ENCODE measurements around the gene TBRG4.

The TBRG4 gene

DNA sequence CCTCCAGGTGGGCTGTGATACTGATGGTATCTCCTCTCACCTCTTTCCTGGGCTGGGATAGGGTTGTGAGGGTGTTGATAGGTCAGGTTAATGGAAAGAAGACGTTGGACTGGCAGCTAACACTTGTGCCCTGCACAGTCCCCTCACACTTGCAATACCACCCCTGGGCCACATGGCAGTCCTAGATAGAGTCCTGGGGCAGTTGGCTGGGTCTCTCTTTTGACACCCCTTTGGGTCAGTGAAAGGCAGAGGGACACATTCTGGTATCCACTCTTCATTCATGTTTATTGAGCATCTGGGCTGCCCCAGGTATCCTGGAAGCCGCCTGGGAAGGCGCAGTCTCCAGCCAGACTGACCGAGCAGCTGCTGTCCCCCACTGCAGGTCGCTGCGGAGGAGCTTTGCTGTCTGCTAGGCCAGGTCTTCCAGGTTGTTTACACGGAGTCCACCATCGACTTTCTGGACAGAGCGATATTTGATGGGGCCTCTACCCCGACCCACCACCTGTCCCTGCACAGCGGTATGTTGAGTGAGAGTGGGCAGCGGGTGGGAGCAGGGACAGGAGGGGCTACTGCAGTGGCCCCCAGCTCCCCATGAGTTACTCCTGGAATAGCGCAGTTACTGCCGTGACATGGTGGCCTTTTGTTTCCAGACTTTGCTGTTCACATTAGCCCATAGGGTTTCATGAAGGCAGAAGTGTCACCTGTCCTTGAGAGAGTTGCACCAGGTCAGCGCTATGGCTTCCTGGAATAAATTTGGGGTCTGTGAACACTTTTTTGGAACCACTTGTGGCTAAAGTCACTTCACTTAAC is 41.8 kb downstream of the TBRG4 start:
- in situ Hi-C loops (cut with MboI; ENCODE audit: low pct_unique_long_range_greater_than_20kb, low sequenced_read_pairs) = no loop called here
- no peak for DNase-seq

DNA sequence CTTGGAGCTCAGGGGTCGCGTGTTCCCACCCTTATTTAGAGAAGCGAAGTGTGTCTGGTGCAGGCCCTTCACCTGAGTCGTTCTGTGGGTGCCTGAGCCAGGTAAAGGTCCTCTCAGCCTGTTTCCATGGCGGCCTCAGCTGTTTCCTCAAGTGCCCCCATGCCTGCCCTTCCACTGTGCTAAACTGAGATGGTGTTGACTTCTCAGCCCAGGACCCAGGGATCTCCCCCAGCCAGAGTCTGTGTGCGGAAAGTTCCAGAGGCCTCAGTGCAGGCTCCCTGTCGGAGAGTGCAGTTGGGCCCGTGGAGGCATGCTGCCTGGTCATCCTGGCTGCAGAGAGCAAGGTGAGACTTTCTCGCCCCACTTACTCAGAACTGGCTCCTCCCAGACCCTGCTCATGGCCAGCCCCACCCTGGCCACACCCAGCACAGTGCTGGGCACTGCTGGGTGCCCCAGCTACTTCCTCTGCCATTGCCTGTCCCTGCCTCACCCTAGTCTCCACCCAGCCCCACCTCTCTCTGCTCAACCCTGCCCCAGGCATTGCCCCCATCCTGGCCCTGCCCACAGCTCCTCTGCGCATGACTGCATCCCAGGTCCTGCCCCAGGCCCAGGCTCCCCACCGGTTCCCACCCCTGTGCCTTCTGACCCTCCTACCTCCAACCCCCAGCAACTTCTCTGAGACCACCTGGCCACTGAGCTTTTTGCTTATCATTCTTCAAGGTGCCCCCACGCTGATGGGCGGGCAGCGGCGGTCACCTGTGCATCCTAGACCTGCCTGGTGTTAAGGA is 43.1 kb downstream of the TBRG4 start:
- DNase-seq = no peak
- in situ Hi-C loops (cut with MboI; ENCODE audit: low pct_unique_long_range_greater_than_20kb, low sequenced_read_pairs) = no loop called here

DNA sequence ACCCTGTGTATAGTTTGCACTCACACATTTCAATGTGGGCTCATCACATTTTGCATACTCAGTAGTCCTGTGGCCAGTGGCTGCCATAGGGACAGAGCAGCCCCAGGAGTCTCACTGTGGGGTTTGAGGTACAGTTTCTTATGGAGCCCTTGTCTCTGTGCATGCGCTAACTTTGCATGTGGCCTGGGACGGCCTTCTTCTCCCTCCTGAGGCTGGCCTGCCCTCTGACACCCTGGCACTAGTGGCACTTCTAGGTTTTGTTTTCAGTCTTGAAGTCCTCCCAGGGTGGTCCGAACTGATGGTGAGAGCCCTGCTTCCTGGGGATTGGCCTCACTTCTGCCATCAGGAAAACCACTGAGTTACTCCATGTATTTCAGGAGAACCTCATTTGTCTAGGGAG is 43.9 kb downstream of the TBRG4 start:
- in situ Hi-C loops (cut with MboI; ENCODE audit: low pct_unique_long_range_greater_than_20kb, low sequenced_read_pairs) = no loop called here
- no peak for DNase-seq

DNA sequence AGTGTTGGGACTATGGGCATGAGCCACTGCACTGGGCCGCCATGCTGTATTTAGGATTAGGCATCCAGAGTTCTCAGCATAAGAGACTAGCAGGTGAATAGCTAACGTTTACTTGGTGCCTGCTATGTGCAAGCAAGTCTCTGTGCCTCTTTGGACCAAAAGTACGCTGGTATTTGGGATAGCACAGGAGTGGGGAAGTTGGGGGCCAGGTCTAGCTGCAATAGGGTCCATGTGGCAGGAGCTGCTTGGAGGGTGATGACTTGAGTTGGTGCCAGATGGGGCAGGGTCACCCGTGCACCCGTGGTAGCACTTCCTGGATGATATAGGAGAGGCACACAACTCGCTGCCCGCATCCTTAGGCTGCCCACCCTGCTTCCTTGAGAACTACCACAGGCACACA is 45.1 kb downstream of the TBRG4 start:
- no peak for DNase-seq
- in situ Hi-C loops (cut with MboI; ENCODE audit: low pct_unique_long_range_greater_than_20kb, low sequenced_read_pairs) = no loop called here

DNA sequence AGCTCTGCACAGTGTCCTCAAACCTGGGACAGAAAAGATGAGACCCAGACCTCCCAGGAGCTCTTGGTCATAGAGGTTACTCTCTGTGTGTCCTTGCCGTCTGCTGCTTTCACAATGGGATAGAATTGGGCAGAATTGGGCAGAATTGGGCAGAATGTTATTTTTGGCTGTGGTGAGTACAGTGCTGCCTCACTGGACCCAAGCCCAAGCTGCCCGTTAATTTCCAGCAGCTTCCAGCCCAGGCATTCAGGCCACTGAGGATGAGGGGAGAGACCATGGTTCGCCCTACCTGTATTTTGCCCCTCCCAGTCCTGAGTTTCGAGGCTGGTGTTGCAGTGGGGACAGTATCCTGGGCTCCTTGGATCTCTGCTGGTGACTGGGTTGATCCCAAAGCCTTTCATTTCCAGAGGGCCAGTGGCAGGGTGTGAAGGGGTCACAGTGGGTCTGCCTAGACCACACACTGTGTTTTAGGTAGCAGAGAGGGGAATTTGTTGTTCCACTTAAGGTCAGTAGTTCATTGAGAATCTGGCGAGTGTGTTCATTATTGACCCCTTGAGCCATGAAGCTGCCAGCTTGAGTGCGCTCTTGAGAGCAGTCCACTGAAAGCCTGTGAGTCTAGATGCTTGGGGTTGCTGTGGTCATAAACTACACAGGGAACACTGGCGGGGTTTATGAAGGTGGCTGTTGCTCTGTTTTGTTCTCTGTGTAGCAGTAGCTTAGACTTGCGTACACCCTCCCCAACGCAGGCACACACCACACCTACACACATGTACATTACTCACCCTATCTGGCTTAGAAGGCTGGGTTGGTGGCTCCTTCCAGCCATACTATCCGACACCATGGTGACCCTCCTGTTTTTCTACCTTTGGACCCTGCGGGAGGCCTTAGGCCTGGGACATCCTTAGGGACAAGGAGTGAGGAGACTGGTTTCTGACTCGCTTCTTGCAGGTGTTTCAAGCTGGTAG is 46.2 kb downstream of the TBRG4 start:
- in situ Hi-C loops (cut with MboI; ENCODE audit: low pct_unique_long_range_greater_than_20kb, low sequenced_read_pairs) = no loop called here
- DNase-seq = no peak

DNA sequence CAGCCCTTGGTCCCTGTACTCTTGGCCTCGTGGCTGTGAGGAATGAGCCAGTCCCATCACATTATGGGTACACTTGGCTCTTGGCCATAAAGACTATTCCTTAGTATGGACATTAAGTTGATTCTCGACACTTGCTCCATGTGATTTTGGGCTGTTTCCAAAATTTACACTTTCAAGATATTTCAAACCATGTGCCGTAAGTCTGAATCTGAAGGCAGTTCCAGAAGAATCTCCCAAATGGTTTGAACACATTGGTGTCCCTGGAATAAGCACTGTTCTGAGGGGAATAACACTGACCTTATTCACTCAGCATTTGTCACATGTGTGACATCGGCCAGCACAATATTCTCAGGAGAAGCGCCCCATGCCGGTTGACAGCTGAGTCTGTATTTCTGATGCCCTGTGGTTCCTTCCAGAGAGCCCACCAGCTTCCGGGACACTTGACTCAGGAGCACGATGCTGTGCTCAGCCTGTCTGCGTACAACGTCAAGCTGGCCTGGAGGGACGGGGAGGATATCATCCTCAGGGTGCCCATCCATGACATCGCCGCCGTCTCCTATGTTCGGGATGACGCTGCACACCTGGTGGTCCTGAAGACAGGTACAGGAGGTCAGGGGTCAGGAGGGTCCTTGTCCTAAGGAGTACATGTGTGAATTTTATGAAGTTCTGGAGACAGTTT is 47.3 kb downstream of the TBRG4 start:
- in situ Hi-C loops (cut with MboI; ENCODE audit: low pct_unique_long_range_greater_than_20kb, low sequenced_read_pairs) = no loop called here
- DNase-seq = no peak

DNA sequence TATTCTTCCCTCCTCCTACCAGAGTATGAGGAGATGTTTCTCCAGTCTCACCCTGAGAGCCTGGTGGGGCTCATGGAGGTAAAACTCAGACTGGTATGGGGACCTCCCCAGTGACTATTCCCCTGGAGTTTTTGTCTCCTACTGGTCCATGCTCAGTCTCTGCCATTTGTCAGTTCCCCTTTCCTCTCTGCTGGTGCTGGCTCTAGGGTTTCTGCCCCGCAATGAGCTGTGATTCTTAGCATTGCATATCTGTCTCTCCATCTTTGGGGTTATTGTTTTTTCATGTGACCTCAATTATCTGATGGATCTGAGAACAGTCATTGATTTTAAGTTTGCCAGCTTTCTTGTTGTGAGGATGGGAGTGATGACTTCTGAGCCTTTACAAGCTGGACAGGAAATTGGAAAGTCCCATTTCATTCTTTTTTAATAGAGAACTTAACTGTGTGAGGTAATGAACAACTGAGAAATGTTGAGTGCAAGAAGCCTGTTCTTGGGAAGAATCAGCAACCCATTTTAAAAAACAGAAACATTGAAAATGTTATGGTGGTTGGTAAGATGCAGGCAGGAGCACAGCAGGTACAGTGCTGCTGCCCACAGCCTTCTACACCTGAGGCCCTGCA is 49.6 kb downstream of the TBRG4 start:
- in situ Hi-C loops (cut with MboI; ENCODE audit: low pct_unique_long_range_greater_than_20kb, low sequenced_read_pairs) = no loop called here
- DNase-seq = no peak

DNA sequence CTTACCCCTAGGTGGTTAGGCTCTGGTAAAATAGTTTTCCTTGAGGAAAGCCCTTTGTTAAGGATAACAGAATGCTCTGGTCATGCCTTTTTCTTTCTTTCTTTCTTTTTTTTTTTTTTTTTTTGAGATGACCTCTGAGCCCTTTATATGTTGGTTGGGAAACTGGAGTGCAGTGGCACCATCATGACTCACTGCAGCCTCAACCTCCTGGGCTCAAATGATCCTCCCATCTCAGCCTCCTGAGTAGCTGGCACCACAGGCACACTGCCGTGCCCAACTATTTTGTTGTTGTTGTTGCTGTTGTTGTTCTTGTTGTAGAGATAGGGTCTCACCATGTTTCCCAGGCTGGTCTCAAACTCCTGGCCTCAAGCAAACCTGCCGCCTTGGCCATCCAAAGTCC is 50.1 kb downstream of the TBRG4 start:
- DNase-seq = no peak
- in situ Hi-C loops (cut with MboI; ENCODE audit: low pct_unique_long_range_greater_than_20kb, low sequenced_read_pairs) = no loop called here

DNA sequence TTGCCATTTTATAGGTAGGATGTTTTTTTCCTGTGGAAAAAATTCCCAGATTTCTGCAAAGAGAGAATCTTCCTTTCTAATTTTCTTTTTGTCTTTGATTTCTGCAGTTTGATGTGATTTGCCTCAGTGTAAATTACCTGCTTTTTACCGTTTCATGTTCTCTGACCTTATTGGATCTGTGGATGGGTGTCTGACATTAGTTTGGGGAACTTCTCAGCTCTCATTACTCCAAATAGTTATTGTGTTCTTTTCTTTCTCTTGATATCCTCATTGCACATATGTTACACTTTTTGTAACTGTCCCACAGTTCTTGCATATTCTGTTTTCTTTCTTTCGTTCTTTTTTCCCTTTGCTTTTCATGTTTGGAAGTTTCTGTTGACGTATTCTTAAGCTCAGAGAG is 51.2 kb downstream of the TBRG4 start:
- in situ Hi-C loops (cut with MboI; ENCODE audit: low pct_unique_long_range_greater_than_20kb, low sequenced_read_pairs) = no loop called here
- DNase-seq = no peak

DNA sequence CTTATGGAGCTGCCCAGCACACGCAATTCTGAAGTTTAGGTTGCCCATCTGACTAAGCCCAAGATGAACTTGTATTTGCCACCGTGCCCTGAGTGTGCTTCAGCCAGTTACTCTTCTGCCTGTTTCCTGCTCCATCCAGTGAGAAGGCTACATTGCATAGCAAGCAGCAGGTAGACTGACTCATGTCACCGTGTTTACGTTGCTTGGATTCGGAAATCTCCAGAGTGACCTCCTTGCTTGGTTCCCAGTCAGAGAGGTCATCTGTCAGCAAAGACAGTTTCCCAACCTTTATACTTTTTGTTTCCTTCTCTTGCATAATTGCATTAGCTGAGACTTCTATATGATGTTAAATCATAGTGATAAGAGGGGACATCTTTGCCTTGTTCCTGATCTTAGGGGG is 53.6 kb downstream of the TBRG4 start:
- in situ Hi-C loops (cut with MboI; ENCODE audit: low pct_unique_long_range_greater_than_20kb, low sequenced_read_pairs) = no loop called here
- DNase-seq = no peak

DNA sequence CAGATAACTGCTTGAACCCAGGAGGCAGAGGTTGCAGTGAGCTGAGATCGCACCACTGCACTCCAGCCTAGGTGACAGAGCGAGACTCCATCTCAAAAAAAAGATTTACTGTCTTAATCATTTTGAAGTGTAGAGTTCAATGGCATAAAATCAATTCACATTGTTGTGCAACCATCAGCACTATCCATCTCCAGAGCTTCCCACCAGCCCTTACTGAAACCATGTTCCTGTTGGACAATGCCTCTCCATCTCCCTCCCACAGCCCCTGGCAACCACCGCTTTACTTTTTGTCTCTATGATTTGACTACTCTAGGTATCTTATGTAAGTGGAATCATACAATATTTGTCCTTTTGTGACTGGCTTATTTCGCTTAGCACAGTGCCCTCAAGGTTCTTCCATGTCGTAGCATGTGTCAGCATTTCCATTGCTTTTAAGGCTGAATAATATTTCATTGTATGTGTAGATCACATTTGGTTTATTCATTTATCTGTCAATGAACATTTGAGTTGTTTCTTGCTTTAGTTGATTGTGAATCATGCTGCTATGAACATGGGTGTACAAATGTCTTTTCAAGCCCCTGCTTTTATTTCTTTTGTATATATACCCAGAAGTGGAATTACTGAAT is 55.8 kb downstream of the TBRG4 start:
- in situ Hi-C loops (cut with MboI; ENCODE audit: low pct_unique_long_range_greater_than_20kb, low sequenced_read_pairs) = no loop called here
- DNase-seq = no peak

DNA sequence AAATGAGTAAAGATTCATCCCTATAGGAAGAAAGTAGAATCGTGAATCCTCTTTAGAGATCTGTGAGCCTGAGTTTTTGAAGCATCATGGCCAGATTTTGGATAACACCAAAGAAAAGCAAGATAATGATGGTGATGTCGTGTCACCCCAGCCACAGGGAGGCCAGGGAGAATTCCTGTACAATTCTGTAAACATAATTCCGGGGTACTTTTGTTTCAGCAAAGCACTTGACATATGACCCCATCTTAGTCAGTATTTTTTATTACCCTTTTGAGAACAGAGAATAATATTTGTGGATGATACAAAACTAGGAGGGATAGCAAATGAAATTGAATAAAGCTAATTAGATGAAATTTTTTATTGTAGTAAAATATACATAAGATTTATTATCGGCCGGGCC is 56.5 kb downstream of the TBRG4 start:
- no peak for DNase-seq
- in situ Hi-C loops (cut with MboI; ENCODE audit: low pct_unique_long_range_greater_than_20kb, low sequenced_read_pairs) = no loop called here

DNA sequence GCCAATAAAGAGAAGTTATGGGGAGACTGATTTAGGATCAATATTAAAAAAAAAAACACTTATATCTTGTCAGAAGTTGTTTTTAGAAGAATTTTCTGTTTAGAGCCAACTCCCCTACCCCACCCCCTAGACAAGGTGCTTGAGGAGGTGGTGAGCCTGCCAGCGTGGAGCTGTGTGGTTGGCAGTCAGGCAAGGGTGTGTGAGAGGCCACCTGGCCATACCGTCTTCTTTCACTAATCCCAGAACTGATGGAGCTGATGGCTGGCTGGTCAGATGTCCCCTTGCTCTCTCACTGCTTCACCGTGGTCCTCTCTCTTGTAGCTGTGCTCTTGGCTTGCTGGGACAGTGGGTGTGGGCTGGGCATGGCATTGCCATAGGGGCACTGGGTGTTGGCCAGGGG is 57.1 kb downstream of the TBRG4 start:
- in situ Hi-C loops (cut with MboI; ENCODE audit: low pct_unique_long_range_greater_than_20kb, low sequenced_read_pairs) = no loop called here
- no peak for DNase-seq

DNA sequence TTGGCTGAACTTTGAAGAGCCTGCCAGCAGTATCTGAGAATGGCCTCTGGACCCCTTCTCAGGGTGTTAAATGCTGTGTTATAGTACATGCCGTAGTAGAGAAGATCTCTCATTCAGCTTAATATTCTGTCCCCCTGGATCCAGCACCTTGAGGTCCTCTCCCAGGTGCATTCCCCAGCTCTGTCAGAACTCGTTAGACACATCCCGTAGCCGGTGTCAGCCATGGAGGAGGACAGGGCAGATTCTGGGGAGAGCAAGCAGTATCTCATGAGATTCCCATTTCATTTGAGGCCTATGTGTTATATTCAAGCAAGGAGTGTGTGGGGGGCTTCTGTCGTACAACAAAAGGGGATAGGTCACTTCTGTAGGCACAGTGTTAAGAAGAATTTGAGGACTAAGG is 57.6 kb downstream of the TBRG4 start:
- no peak for DNase-seq
- in situ Hi-C loops (cut with MboI; ENCODE audit: low pct_unique_long_range_greater_than_20kb, low sequenced_read_pairs) = no loop called here

DNA sequence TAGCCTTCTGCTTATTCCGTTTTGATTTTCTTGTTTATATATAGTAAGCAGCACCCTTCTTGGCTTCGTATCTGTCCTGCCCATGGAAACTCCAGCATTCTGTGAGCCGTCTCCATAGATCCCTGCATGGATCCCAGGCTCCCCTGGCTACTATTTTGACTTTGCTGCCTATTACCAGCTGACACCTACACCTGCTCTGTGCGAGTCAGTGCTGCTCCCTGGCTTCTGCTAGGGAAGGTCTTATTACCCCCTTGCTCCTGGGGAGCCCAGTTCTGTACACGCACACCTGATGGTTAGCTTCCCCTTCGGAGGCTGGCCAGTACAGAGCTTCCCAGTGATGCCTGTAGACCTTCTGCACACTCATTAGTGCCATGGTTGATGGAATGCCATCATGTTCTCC is 58.1 kb downstream of the TBRG4 start:
- DNase-seq = no peak
- in situ Hi-C loops (cut with MboI; ENCODE audit: low pct_unique_long_range_greater_than_20kb, low sequenced_read_pairs) = no loop called here

DNA sequence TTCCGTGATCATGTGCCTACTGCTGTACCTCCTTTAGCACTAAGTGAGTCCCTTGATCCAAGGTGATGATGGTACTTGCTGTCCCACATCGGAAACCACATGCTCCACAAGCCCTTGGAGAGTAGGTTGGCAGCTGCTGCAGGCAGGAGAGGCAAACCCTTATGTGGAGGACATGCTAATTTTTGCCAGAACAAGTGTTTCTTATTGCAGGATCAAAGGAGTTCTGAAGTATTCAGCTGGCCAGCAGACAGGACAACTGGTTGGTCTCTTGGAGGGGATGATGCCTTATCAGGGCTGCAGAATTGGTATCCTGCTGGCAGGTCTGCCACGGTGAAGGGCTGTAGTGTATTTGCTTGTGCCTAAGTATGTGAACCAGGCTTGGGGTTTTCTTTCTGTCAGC is 59.5 kb downstream of the TBRG4 start:
- in situ Hi-C loops (cut with MboI; ENCODE audit: low pct_unique_long_range_greater_than_20kb, low sequenced_read_pairs) = no loop called here
- no peak for DNase-seq

DNA sequence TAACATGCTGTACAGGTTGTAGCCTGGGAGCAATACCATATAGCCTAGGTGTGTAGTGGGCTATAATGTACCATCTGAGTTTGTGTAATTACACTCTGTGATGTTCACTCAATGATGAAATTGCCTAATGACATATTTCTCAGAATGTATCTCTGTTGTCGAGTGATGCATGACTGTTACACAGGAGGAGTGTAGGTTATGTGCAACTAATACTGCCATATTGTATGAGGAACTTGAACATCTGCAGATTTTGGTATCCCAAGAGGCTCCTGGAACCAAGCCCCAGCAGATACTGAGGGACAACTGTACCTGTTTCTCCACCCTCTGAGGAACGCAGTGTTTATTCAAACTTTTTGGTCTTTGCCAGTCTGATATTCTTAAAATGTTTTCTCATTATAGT is 61.3 kb downstream of the TBRG4 start:
- no peak for DNase-seq
- in situ Hi-C loops (cut with MboI; ENCODE audit: low pct_unique_long_range_greater_than_20kb, low sequenced_read_pairs) = no loop called here
